A549 (cell line): ENCODE data around the gene FAM170B. TPM values are rescaled to one million over a fixed set of nuclear protein-coding genes. Genes with fewer than 3 reads are reported as not detected.

Experiments
- ATAC-seq, 2 experiments: fragments of 200-7000 bp in 1 of 2; fragments of >200 bp in 1 of 2; cut with Nextera tagmentation in 1 of 2; cut with Tn5 transposase in 1 of 2; 3 replicates each; pipeline versions ENCODE4 v1.8.0 to v1.9.1; 2018 to 2020; ENCODE audit warnings: mild to moderate bottlenecking in 1 of 2, moderate library complexity in 1 of 2
- CTCF ChIA-PET: fragments of 300-600 bp; sonication (Branson Sonifier 250); formaldehyde crosslinking; extraction: SDS; loops from one replicate; lab custom pipeline; 2021; ENCODE audit warnings: antibody characterized with exemption, inconsistent platforms; lab: Yijun Ruan, JAX
- POLR2A ChIA-PET: fragments of 350-600 bp; formaldehyde crosslinking; extraction: SDS; loops from one replicate; lab custom pipeline; 2021; ENCODE audit warnings: antibody characterized with exemption, inconsistent platforms; lab: Yijun Ruan, JAX
- DNase-seq, 2 experiments: peaks; one replicate each; pipeline versions ENCODE4 v3.0.0 to v3.0.0-alpha.2; 2011 to 2016; ENCODE audit warnings: low read depth in 1 of 2, low spot score in 1 of 2
- FAIRE-seq: peaks from 2 replicates; lab custom pipeline; 2011; peaks lifted over from hg19 to GRCh38; lab: Jason Lieb, UNC
- H3K27ac ChIP-seq, 2 experiments: fragments of >200 bp; sonication (Bioruptor Twin); formaldehyde crosslinking; 3 replicates each; pipeline ENCODE4 v1.5.1; 2016 to 2017
- H3K4me1 ChIP-seq: fragments of >200 bp; sonication (Bioruptor Twin); formaldehyde crosslinking; 3 replicates; pipeline ENCODE4 v1.6.1; 2016
- H3K4me2 ChIP-seq: fragments of >200 bp; sonication (Bioruptor Twin); formaldehyde crosslinking; 3 replicates; pipeline ENCODE4 v1.6.1; 2016
- H3K4me3 ChIP-seq: fragments of >200 bp; sonication (Bioruptor Twin); formaldehyde crosslinking; 3 replicates; pipeline ENCODE4 v1.5.1; 2016
- H3K9me3 ChIP-seq: fragments of >200 bp; sonication (Bioruptor Twin); formaldehyde crosslinking; 3 replicates; pipeline ENCODE4 v1.6.1; 2016
- BHLHE40 ChIP-seq: IDR thresholded peaks from 2 replicates; pipeline ENCODE4 v1.6.1; 2012; ENCODE audit warnings: low read depth, low read length, inconsistent platforms
- CBX2 ChIP-seq: fragments of 200-600 bp; sonication (generic); IDR thresholded peaks from 2 replicates; pipeline ENCODE4 v1.6.1; 2016; ENCODE audit warnings: low read depth, mild to moderate bottlenecking, borderline replicate concordance
- CBX8 ChIP-seq: fragments of 200-600 bp; sonication (generic); IDR thresholded peaks from 2 replicates; pipeline ENCODE4 v1.6.1; 2016
- CEBPB ChIP-seq, 2 experiments: fragments of >200 bp in 1 of 2; sonication (Bioruptor Twin) in 1 of 2; formaldehyde crosslinking in 1 of 2; IDR thresholded peaks; 2 replicates each; pipeline ENCODE4 v1.6.1; 2012 to 2016
- FOSL2 ChIP-seq, 2 experiments: fragments of 450-650 bp in 1 of 2; fragments of >200 bp in 1 of 2; sonication (Bioruptor Twin) in 1 of 2; formaldehyde crosslinking; IDR thresholded peaks; 2 replicates each; pipeline versions ENCODE4 v1.5.0 to v1.6.1; 2016 to 2020; ENCODE audit warnings: mild to moderate bottlenecking in 1 of 2, moderate library complexity in 1 of 2
- FOXS1 ChIP-seq: fragments of 250-450 bp; sonication (Bioruptor Pico); IDR thresholded peaks from 2 replicates; pipeline ENCODE4 v1.5.0; 2020; ENCODE audit warnings: mild to moderate bottlenecking, moderate library complexity
- HEYL ChIP-seq: fragments of 250-450 bp; sonication (Bioruptor Pico); IDR thresholded peaks from 2 replicates; pipeline ENCODE4 v1.8.0; 2021; ENCODE audit warnings: mild to moderate bottlenecking, moderate library complexity
- HOXA7 ChIP-seq: fragments of 250-450 bp; sonication (Bioruptor Pico); IDR thresholded peaks from 2 replicates; pipeline ENCODE4 v1.5.0; 2020; ENCODE audit warnings: mild to moderate bottlenecking, moderate library complexity
- JUN ChIP-seq, 2 experiments: fragments of >200 bp; sonication (Bioruptor Twin); formaldehyde crosslinking; IDR thresholded peaks; 2 replicates in 1 of 2; 3 replicates in 1 of 2; pipeline ENCODE4 v1.6.1; 2016 to 2017
- MAZ ChIP-seq: fragments of 150-350 bp; IDR thresholded peaks from 2 replicates; pipeline ENCODE4 v1.6.1; 2014; ENCODE audit warnings: antibody characterized with exemption, low read depth, low read length, borderline replicate concordance
- MYC ChIP-seq: IDR thresholded peaks from 2 replicates; pipeline ENCODE4 v1.6.1; 2012; ENCODE audit warnings: mild to moderate bottlenecking, inconsistent platforms, low read length, improper control_type of control experiment, borderline replicate concordance
- NFE2L2 ChIP-seq: fragments of 150-350 bp; conservative IDR thresholded peaks from 2 replicates; pipeline ENCODE4 v1.6.1; 2014; ENCODE audit warnings: low read length
- NPAS2 ChIP-seq: fragments of 250-450 bp; sonication (Bioruptor Pico); IDR thresholded peaks from 2 replicates; pipeline ENCODE4 v1.8.0; 2022; ENCODE audit warnings: mild to moderate bottlenecking, moderate library complexity, borderline replicate concordance
- NR3C1 ChIP-seq: fragments of >200 bp; sonication (Bioruptor Twin); formaldehyde crosslinking; IDR thresholded peaks from 3 replicates; pipeline ENCODE4 v1.6.1; 2017
- PHF8 ChIP-seq: fragments of 200-600 bp; sonication (generic); IDR thresholded peaks from 2 replicates; pipeline ENCODE4 v1.6.1; 2016; ENCODE audit warnings: low read depth, mild to moderate bottlenecking, antibody characterized with exemption, moderate library complexity, borderline replicate concordance
- POLR2A ChIP-seq: IDR thresholded peaks from 2 replicates; pipeline ENCODE4 v1.6.1; 2012; ENCODE audit warnings: mild to moderate bottlenecking, low read length
- RNF2 ChIP-seq: fragments of 200-600 bp; sonication (generic); IDR thresholded peaks from 2 replicates; pipeline ENCODE4 v1.6.1; 2016; ENCODE audit warnings: low read depth, mild to moderate bottlenecking, antibody characterized with exemption, moderate library complexity, borderline replicate concordance
- ZFP36 ChIP-seq: fragments of 450-650 bp; IDR thresholded peaks from 2 replicates; pipeline ENCODE4 v1.6.1; 2014; ENCODE audit warnings: borderline replicate concordance; ENCODE audit not compliant: partially characterized antibody
- ZNF302 ChIP-seq: fragments of 250-450 bp; sonication (Bioruptor Pico); IDR thresholded peaks from 2 replicates; pipeline ENCODE4 v1.9.0; 2021; ENCODE audit warnings: inconsistent platforms, mild to moderate bottlenecking, moderate library complexity
- WGBS: methylation state at CpG from one replicate; pipeline ENCODE4 v1.1.6; 2017; ENCODE audit errors: missing lambda C conversion rate; 5-methylcytosine and 5-hydroxymethylcytosine counted together
- polyA plus RNA-seq, 4 experiments: library from polyadenylated mRNA; depleted of rRNA in 3 of 4; stranded (reverse); fragments of >200 nt; fragmentation: RNase III in 1 of 4; extraction: RNeasy Plus Mini Kit Qiagen cat#74134 plus additional on column Dnase treatment in 1 of 4; gene quantifications; 2 replicates in 3 of 4; 3 replicates in 1 of 4; pipeline ENCODE4 v1.2.3, GENCODE V29; 2011 to 2017
- TF ChIP-seq, protein P1 (sequence below): fragments of 200-600 bp; sonication (generic); IDR thresholded peaks from 2 replicates; pipeline ENCODE4 v1.6.1; 2016; ENCODE audit warnings: antibody characterized with exemption, mild to moderate bottlenecking, moderate library complexity
- TF ChIP-seq, protein P2 (sequence below): IDR thresholded peaks from 2 replicates; pipeline ENCODE4 v1.6.1; 2012
- TF ChIP-seq, protein P3 (sequence below): fragments of >200 bp; sonication (Bioruptor Twin); formaldehyde crosslinking; IDR thresholded peaks from 3 replicates; pipeline ENCODE4 v1.5.1; 2016
- TF ChIP-seq, protein P4 (sequence below): fragments of >200 bp; sonication (Bioruptor Twin); formaldehyde crosslinking; IDR thresholded peaks from 3 replicates; pipeline ENCODE4 v1.6.1; 2016

Gene FAM170B
- polyA plus RNA-seq, 2 of the 4 experiments (the other 2 are of a cell fraction), result not detected

DNA sequence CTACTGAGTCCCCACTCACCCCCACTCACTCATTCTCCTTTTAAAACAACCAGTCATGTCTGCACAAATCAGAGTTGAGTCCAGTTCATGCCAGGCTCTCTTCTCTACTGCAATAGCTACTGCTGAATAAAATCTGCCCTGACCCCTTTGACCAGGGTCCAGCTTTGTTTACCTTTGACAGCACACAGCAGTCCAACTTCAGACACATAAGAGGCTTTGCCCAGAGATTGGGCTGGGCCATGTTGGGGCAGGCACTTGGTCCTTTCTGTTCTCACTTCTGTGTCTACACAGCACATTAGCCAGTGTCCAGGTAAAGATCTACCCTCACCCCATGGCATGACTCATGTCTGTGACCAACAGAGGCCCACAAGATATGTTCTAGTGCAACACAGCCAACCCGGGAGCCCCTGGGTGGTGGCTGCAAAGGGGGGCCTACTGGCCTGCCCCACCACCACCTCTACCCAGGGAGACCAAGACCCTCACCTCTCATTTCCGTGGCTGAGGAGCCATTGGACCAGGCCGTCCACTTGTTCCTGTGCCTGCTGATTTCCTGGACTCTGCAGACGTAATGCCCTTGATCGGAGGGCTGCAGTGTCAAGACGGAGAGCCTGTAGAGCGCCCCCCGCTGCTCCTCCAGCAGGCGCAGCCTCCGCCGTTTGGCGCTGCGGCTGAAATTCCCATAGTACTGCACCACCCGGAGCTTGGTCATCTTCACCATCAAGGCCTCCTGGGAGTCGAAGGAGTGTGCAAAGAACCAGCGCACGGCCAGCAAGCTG, 26.5 kb downstream of the FAM170B start:
- CTCF ChIA-PET, result no interaction called here
- WGBS, result 85% methylated on average over 6 of the region's 17 CpGs
- ATAC-seq, result no peak

DNA sequence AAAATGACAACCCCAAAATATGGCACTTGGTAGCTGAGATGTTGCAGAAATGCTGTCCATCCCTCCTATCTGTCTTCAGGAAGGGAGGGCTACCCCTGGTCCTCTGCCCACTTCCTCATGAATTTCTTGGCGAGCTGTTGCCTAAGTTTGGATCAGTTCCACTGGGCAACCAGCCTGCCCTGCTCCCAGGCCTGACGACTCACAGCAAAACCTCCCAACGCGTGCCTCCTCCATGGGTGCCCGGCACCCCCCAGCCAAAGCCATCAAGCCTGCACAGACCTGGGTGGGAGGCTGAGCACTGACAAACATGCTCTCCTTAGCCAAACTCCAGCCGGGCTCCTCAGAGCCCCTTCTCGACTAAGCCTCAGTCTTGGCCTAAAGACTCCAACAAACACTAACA, 27.4 kb downstream of the FAM170B start:
- ChIA-PET CTCF (no interaction called here), POLR2A (no interaction called here)
- DNase-seq (no peak), ATAC-seq (no peak), FAIRE-seq (no peak)
- no peaks in the 10 kb centered on the region for H3K4me1 ChIP-seq
- H3K4me3 ChIP-seq, result no peak overlapping the region
- no peak overlapping the region for H3K4me2 ChIP-seq
- 54% methylated on average over 5 of the region's 7 CpGs for WGBS
- TF ChIP-seq POLR2A, result no peak
- no peak for TF ChIP-seq ZNF302
- TF ChIP-seq HOXA7, result no peak
- TF ChIP-seq MYC, result no peak
- no peak for TF ChIP-seq BHLHE40
- no peak for TF ChIP-seq CBX2
- TF ChIP-seq MAZ, result no peak
- TF ChIP-seq, protein P1, sequence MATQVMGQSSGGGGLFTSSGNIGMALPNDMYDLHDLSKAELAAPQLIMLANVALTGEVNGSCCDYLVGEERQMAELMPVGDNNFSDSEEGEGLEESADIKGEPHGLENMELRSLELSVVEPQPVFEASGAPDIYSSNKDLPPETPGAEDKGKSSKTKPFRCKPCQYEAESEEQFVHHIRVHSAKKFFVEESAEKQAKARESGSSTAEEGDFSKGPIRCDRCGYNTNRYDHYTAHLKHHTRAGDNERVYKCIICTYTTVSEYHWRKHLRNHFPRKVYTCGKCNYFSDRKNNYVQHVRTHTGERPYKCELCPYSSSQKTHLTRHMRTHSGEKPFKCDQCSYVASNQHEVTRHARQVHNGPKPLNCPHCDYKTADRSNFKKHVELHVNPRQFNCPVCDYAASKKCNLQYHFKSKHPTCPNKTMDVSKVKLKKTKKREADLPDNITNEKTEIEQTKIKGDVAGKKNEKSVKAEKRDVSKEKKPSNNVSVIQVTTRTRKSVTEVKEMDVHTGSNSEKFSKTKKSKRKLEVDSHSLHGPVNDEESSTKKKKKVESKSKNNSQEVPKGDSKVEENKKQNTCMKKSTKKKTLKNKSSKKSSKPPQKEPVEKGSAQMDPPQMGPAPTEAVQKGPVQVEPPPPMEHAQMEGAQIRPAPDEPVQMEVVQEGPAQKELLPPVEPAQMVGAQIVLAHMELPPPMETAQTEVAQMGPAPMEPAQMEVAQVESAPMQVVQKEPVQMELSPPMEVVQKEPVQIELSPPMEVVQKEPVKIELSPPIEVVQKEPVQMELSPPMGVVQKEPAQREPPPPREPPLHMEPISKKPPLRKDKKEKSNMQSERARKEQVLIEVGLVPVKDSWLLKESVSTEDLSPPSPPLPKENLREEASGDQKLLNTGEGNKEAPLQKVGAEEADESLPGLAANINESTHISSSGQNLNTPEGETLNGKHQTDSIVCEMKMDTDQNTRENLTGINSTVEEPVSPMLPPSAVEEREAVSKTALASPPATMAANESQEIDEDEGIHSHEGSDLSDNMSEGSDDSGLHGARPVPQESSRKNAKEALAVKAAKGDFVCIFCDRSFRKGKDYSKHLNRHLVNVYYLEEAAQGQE, result no peak
- TF ChIP-seq NPAS2 (CRISPR knock-in tag), result no peak
- TF ChIP-seq, protein P2, sequence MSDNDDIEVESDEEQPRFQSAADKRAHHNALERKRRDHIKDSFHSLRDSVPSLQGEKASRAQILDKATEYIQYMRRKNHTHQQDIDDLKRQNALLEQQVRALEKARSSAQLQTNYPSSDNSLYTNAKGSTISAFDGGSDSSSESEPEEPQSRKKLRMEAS, result no peak
- TF ChIP-seq FOSL2 (IDR thresholded peaks at IDR 0.05), result no peak
- no peak for TF ChIP-seq FOSL2 (CRISPR knock-in tag; IDR thresholded peaks at IDR 0.05)
- H3K9me3 ChIP-seq, result no peaks in the 10 kb centered on the region
- no peak overlapping the region for H3K27ac ChIP-seq

More for the DNA sequence above, 26.5 kb downstream of the FAM170B start:
- POLR2A ChIA-PET, result no interaction called here
- TF ChIP-seq CEBPB (IDR thresholded peaks at IDR 0.05), result no peak
- TF ChIP-seq CBX8, result no peak
- TF ChIP-seq, all 56 proteins: peak for 0
- DNase-seq, result no peak
- Histone ChIP-seq H3K4me3 (no peak overlapping the region), H3K4me1 (no peaks in the 10 kb centered on the region), H3K4me2 (no peak overlapping the region), H3K9me3 (no peaks in the 10 kb centered on the region), H3K27ac (no peak overlapping the region)
- no peak for FAIRE-seq

DNA sequence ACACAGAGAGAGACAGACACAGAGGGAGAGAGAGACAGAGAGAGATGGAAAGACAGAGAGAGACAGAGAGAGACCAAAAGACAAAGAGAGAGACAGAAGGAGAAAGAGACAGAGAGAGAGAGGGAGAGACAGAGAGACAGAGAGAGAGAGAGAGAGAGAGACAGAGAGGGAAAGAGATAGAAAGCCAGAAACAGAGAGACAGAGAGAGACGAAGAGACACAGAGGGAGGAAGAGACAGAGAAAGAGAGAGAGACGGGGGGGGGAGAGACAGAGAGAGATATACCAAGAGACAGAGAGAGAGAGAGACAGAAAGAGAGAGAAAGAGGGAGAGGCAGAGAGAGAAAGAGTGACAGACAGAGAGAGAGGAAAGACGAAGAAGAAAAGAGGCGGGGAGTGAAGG, 28.7 kb downstream of the FAM170B start:
- Histone ChIP-seq H3K27ac (no peak overlapping the region), H3K4me2 (no peak overlapping the region), H3K4me1 (no peaks in the 10 kb centered on the region), H3K9me3 (no peaks in the 10 kb centered on the region), H3K4me3 (no peak overlapping the region)
- ChIA-PET CTCF (no interaction called here), POLR2A (no interaction called here)
- FAIRE-seq (no peak), ATAC-seq (no peak), DNase-seq (no peak)
- WGBS, result 61% methylated on average over 3 of the region's 4 CpGs
- TF ChIP-seq ZFP36 (no peak), RNF2 (no peak), FOXS1 (CRISPR knock-in tag) (no peak), POLR2A (no peak), HEYL (CRISPR knock-in tag) (no peak), ZNF302 (no peak), NFE2L2 (no peak), JUN (IDR thresholded peaks at IDR 0.05) (no peak), NR3C1 (no peak), PHF8 (no peak), NPAS2 (CRISPR knock-in tag) (no peak)
- TF ChIP-seq, protein P3, sequence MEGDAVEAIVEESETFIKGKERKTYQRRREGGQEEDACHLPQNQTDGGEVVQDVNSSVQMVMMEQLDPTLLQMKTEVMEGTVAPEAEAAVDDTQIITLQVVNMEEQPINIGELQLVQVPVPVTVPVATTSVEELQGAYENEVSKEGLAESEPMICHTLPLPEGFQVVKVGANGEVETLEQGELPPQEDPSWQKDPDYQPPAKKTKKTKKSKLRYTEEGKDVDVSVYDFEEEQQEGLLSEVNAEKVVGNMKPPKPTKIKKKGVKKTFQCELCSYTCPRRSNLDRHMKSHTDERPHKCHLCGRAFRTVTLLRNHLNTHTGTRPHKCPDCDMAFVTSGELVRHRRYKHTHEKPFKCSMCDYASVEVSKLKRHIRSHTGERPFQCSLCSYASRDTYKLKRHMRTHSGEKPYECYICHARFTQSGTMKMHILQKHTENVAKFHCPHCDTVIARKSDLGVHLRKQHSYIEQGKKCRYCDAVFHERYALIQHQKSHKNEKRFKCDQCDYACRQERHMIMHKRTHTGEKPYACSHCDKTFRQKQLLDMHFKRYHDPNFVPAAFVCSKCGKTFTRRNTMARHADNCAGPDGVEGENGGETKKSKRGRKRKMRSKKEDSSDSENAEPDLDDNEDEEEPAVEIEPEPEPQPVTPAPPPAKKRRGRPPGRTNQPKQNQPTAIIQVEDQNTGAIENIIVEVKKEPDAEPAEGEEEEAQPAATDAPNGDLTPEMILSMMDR, result no peak
- TF ChIP-seq, protein P4, sequence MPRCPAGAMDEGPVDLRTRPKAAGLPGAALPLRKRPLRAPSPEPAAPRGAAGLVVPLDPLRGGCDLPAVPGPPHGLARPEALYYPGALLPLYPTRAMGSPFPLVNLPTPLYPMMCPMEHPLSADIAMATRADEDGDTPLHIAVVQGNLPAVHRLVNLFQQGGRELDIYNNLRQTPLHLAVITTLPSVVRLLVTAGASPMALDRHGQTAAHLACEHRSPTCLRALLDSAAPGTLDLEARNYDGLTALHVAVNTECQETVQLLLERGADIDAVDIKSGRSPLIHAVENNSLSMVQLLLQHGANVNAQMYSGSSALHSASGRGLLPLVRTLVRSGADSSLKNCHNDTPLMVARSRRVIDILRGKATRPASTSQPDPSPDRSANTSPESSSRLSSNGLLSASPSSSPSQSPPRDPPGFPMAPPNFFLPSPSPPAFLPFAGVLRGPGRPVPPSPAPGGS, result no peak
- TF ChIP-seq, protein P2, result no peak
